Activated T-cell treated with anti-CD3 and anti-CD28 coated beads, Interleukin-2, amount 50 U/mL, for 1 hour (primary cell): ENCODE measurements around the gene HNRNPC.
"Not testable (repeated sequence)": the region's sequence is repeated elsewhere in the genome, so short reads cannot be mapped to it uniquely, and the experiment has no call there.

ENCODE experiments used
- DNase-seq: peaks from one replicate; pipeline ENCODE4 v3.0.0-alpha.2; 2020

The HNRNPC gene

DNA sequence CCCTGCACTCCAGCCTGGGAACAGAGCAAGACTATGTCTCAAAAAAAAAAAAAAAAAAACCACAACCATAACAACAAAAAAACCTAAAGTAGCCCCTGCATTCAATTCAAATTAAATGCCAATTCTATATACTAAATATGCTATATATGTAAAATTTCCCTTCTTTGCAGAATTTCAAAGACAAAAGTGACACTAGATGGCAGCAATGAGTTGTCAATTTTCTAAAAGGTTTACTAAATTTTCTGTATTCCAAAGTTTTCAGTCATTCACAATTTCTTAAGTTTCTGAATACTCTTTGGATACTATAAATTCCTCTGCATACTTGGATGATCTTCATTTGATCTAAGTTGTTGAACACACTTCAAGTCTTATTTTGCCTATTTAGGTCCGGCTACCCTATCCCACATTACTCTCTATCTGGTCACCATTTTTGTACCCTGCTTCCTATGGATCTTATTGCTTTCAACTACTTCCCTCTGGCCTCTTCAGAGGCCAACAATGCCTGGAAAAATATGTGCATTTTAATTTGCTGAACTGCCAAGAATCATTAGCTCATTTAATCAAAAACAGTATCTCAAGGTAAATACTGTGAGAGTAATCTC, 27.9 kb downstream of the HNRNPC start:
- DNase-seq, result no peak

DNA sequence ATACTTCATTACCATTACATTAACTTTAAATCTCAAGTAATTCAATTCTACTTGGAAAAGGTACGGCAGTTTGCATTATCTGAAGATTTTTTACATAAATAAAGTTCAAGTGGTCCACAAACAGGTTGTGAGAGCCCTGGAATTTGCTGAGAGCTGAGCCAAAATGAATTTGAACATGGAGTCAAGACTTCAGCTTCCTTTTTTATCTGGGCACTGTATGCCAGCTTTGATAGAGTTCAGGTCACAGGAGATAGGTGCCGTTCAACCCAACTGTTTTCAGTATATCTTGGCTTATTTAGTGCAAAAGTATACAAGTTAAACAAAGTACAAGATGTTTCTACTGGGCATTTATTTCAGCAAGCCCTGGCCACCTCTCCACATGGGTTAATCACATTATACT, 28.8 kb downstream of the HNRNPC start:
- no peak for DNase-seq

- no peak for DNase-seq
Observed at GRCh38 chr14:21238823-21239518, 30.3 kb downstream of the HNRNPC start.

DNA sequence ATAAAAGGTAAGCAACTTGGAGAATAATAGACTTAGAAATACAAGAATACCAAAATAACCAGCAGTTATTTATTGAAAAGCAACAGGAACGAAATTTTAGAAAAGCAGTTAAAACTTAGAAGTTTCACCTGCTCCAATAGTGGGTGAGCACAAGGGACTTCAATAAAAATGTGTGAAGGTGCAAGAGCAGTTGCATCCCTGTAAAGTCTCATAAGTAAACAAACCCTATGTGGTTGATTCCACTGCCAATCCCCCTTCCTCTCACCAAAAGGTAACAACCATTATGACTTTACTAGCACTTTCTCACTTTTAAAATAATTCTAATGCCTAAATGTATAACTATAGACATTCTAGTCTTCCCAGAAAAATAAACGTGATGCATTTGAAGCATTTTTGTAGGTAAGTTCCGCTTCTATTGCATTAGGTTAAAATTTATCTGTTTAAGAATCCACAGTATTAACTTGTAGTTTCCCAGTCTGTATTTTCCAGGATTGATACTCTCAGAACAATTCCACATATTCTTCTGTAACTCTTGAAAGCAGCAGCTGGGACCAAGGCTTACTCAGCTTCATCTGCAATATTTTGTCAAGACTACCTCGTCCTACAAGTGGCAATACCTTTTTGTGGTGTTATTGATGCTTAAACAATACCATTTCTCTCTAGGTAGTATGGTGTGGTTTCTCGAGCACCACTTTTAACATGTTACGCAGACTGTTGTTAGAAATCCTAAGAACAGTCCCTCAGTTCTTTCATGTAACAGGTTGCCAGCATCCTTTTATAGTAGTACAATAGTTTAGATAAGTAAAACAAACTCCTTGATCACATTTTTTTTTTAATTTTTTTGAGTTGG, 32.1 kb downstream of the HNRNPC start:
- no peak for DNase-seq

DNA sequence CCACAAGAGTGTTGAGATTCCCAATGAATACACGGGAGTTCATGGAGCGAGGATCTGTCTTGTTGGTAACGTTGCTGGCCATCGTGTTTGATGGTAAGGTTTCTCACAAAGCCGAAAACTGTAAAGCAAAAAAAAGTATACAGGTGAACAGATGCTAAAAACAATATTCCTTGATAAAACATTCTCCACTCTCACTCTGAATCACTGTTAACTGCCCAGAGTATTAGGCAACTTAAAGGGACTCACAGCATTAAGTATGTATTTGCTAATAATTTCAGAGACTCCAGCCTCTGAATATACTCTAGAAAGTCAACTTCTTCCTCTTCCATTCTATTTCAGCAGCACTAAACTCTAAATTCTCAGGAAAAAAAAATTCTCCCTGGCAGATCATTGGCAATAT, 35.1 kb downstream of the HNRNPC start:
- no peak for DNase-seq

DNA sequence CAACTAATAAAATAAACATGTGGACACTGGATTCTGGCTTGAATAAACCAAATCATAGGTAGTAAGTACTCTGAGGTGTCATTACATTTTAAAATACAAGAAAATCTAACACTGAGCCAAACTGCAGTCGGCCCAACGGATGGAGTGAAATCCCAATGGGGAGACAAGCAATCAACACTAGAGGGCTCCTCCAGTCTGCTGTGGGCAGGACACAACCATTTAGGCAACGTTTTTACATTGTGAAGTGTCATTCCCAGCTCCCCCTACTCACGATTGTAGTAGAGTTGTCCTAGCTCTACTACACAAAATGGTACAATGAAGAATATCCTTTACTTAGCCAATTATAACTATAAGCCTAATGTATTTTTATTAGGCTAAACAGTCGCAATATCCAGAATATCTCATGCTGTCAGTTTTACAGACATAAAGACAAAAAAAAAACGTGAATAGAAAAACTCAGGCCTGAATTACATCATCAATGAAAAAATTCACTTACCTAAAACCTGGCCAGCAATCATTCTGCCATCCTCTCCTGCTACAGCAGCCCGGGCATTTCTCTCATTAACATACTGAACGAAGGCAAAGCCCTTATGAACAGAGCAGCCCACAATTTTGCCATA, 35.7 kb downstream of the HNRNPC start:
- DNase-seq, result no peak

- no peak for DNase-seq
Observed at GRCh38 chr14:21231020-21231652, 38.1 kb downstream of the HNRNPC start.

DNA sequence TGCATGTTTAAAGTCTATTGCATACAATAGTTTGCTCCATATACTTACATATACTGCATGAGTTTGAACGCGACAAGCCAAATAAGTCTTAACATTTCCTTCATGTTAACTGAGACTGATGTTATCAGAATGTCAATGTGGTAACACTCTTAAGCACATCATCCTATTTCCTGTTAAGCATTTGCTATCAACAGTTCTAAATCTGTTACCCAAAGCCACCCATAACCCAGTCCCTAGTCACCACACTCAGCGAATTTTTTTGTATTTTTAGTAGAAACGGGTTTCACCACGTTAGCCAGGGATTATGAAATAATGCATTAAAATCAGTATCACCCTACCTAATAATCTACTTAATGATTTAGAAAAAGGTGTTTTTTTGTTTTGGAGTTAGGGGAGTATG, 39.4 kb downstream of the HNRNPC start:
- DNase-seq, result no peak

- no peak for DNase-seq
Observed at GRCh38 chr14:21227981-21228380, 41.3 kb downstream of the HNRNPC start.

DNA sequence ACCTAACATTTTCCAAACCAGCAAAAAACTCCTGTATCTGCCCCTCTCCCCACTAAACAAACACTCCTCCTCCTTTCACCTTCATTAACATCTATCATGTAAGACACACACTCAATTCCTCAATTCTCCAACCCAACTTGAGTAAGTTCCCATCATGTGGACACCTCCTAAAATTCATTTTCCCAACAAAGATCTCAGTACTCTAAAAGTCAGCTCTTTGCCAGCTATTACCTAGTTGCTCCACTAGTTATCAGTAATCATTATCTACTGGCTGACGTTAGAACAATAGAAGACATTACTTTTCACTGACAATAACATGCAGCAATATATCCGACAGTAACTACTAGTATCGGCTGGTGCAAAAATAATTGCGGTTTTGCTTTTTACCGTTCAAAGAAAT, 42.1 kb downstream of the HNRNPC start:
- DNase-seq, result no peak

- no peak for DNase-seq
Observed at GRCh38 chr14:21226467-21226866, 42.8 kb downstream of the HNRNPC start.

GRCh38 chr14:21225164-21225563, 44.1 kb downstream of the HNRNPC start:
- DNase-seq, result not testable (repeated sequence)

GRCh38 chr14:21220874-21221477, 48.3 kb downstream of the HNRNPC start:
- no peak for DNase-seq

- no peak for DNase-seq
Observed at GRCh38 chr14:21219561-21220111, 49.6 kb downstream of the HNRNPC start.

DNA sequence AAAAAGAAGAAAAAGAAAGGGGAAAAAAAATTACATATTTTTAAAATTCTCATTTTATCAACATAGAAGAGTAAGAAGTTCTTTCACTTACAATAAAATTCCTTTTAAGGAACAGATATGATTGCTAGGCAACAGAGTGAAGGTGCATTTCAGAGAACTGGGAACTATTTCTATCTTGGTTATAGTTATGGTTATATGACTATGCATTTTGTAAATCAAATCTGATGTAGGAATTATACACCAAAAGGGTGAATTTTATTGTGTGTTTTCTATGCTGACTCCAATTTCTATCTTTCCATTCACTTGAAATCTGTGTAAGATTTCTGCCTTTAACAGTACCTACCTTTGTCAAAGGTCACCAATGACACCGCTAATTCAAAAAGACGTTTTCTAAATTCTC, 50.1 kb downstream of the HNRNPC start:
- no peak for DNase-seq

DNA sequence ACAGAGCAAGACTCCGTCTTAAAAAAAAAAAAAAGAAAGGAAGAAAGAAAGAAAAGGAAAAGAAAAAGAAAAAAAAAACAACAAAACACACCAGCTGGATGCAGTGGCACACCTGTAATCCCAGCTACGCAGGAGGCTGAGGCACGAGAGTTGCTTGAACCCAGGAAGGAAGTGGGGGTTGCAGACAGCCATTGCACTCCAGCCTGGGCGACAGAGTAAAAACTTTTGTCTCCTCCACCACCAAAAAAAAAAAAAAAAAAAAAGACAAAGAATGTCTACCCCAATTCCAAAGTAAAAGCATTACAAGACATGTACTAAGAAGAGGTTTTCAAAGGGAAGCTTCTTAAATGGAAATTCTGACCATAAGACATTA, 53.4 kb downstream of the HNRNPC start:
- no peak for DNase-seq

DNA sequence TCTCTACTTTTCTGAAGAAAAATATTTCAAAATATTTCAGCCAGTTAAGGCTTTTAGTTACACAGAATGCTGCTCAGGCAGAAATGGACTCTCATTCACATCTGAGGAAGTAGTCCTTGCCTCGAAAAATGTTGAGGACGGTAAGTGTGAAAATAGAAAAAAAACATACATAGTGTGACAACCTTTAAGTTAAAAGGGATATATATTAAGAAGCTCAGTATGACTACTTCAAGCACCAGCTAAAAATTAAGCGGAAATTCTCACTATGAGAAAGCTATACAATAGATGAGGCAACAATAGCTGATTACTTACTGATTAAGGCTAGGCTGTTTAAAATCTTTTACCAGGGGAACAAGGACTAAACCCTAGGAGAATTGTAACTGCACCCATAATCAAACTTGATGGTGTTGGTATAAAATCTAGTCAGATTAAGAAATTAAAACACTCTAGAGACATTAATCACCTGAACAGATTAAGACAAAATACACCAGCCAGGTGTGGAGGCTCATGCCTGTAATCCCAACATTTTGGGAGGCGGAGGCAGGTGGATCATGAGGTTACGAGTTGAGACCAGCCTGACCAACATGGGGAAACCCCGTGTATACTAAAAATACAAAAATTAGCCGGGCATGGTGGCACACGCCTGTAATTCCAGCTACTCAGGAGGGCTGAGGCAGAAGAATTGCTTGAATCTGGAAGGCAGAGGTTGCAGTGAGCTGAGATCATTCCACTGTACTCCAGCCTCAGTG, 53.9 kb downstream of the HNRNPC start:
- DNase-seq, result no peak

DNA sequence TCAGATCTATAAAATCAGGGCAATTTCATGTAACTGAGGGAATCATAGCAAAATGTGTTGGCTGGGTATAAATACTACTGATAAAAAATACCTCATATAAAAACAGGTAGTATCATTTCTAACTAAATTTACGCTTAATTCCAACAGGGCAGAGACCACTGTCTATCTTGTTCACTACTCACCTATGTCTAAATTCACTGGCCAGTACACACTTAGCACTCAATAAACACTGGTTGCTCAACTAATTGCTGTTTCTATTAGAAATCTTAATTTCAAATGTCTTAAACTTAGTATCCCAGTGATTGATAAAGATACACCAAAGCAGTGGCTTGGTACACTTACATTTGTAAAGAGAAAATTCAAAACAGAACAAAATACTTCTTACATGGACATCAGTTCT, 55.6 kb downstream of the HNRNPC start:
- no peak for DNase-seq

- DNase-seq, result not testable (repeated sequence)
Observed at GRCh38 chr14:21212824-21213223, 56.4 kb downstream of the HNRNPC start.

DNA sequence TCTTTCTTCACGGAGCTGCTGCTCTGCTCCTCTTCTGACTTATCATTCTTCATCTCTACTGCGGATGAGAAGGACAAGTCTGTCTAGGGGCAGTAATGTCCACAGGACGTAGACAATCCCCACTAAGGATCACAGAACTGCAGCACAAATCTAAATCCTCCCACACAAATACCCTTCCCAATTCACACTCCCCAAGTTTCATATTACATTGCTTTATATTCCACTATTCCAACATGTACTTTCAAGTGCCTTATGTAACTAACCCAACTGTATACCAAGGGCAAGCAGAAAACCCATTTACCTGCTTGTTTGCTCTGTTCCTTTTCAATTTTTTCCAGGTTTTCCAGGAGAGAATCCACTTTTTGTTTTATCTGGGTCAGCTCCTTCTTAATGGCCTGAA, 57.7 kb downstream of the HNRNPC start:
- DNase-seq, result no peak

DNA sequence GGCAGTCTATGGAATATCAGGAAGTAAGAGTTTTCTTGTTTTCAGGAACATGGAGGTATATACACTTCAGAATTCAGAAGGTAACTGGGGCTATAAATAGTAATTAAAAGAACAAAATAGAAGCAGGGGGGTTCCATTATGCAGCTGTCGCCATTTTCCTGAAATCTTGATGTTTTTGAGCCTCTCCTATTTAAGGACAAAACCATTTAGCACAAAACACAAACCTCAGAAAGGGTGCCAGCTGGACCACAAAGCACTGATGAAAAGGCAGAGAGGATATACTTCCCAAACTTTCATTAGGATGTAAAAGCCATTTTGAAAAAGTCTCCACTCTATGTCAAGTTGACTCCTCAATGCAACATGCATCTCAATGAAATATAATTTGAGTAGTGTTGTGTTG, 59.2 kb downstream of the HNRNPC start:
- DNase-seq, result no peak

GRCh38 chr14:21209185-21209584, 60.1 kb downstream of the HNRNPC start:
- DNase-seq, result no peak
